H1 (cell line): ENCODE data around the gene MAK. TPM values are rescaled to one million over a fixed set of nuclear protein-coding genes. Genes with fewer than 3 reads are reported as not detected.
"Not testable (repeated sequence)": the region's sequence is repeated elsewhere in the genome, so short reads cannot be mapped to it uniquely, and the experiment has no call there.

ENCODE experiments used
- CTCF ChIA-PET: fragments of 300-600 bp; sonication (Branson Sonifier 250); formaldehyde crosslinking; loops from one replicate; lab custom pipeline; 2021; ENCODE audit not compliant: partially characterized antibody; lab: Charles Lee
- POLR2A ChIA-PET: fragments of 300-600 bp; sonication (Branson Sonifier 250); formaldehyde crosslinking; loops from one replicate; lab custom pipeline; 2021; ENCODE audit warnings: inconsistent platforms; ENCODE audit not compliant: partially characterized antibody; lab: Charles Lee
- DNase-seq, 2 experiments: peaks; one replicate each; pipeline versions ENCODE4 v3.0.0 to v3.0.0-alpha.2; 2010 to 2022; ENCODE audit warnings: low spot score in 2 of 2, low read depth in 1 of 2, mixed read lengths in 1 of 2
- FAIRE-seq: peaks from 2 replicates; lab custom pipeline; 2011; peaks lifted over from hg19 to GRCh38; lab: Jason Lieb, UNC
- H2AFZ ChIP-seq: 2 replicates; pipeline ENCODE4 v1.8.1; 2012; ENCODE audit warnings: low read length, inconsistent platforms
- H2AK5ac ChIP-seq: 2 replicates; pipeline ENCODE4 v1.6.1; 2013; ENCODE audit warnings: low read depth, low read length
- H2BK120ac ChIP-seq: replicated peaks from 2 replicates; pipeline ENCODE3; 2013; ENCODE audit warnings: low read depth, low read length, inconsistent platforms
- H2BK12ac ChIP-seq: 2 replicates; pipeline ENCODE4 v1.6.1; 2013; ENCODE audit warnings: low read depth, low read length
- H2BK15ac ChIP-seq: 2 replicates; pipeline ENCODE4 v1.6.1; 2013; ENCODE audit warnings: low read length
- H2BK20ac ChIP-seq: 2 replicates; pipeline ENCODE4 v1.6.1; 2013; ENCODE audit warnings: low read length
- H2BK5ac ChIP-seq: 2 replicates; pipeline ENCODE4 v1.6.1; 2013; ENCODE audit warnings: low read depth, low read length
- H3K14ac ChIP-seq: 2 replicates; pipeline ENCODE4 v1.6.1; 2013; ENCODE audit warnings: inconsistent platforms; ENCODE audit not compliant: insufficient read length
- H3K18ac ChIP-seq: 2 replicates; pipeline ENCODE4 v1.6.1; 2013; ENCODE audit warnings: low read length; ENCODE audit errors: extremely low read depth
- H3K23ac ChIP-seq: 2 replicates; pipeline ENCODE4 v1.6.1; 2013; ENCODE audit warnings: inconsistent platforms; ENCODE audit not compliant: insufficient read length
- H3K23me2 ChIP-seq: 2 replicates; pipeline ENCODE4 v1.6.1; 2013; ENCODE audit warnings: low read depth, low read length
- H3K27ac ChIP-seq: 2 replicates; pipeline ENCODE4 v1.6.1; 2011; ENCODE audit warnings: low read depth, low read length, inconsistent platforms
- H3K27me3 ChIP-seq, 4 experiments: replicated peaks in 1 of 4; 1 replicate in 1 of 4; 2 replicates in 3 of 4; pipeline versions ENCODE4 v1.6.1 to v1.8.1; 2011 to 2013; ENCODE audit warnings: low read length in 3 of 4, mild to moderate bottlenecking in 3 of 4, inconsistent platforms in 2 of 4, mixed read lengths in 2 of 4, moderate library complexity in 1 of 4; ENCODE audit not compliant: control insufficient read depth in 3 of 4, insufficient read depth in 3 of 4; ENCODE audit errors: extremely low read depth in 1 of 4
- H3K36me3 ChIP-seq, 4 experiments: 2 replicates each; pipeline versions ENCODE4 v1.6.1 to v1.8.1; 2011 to 2013; ENCODE audit warnings: mild to moderate bottlenecking in 4 of 4, low read length in 3 of 4, moderate library complexity in 2 of 4, control low read depth in 1 of 4, inconsistent platforms in 1 of 4; ENCODE audit not compliant: insufficient read depth in 4 of 4, control insufficient read depth in 2 of 4
- H3K4ac ChIP-seq: replicated peaks from 2 replicates; pipeline ENCODE3; 2013; ENCODE audit warnings: low read length, low read depth, mixed read lengths, inconsistent platforms; ENCODE audit not compliant: insufficient read length
- H3K4me1 ChIP-seq, 4 experiments: replicated peaks in 1 of 4; 1 replicate in 1 of 4; 2 replicates in 3 of 4; pipeline versions ENCODE4 v1.6.1 to v1.8.1; 2011 to 2013; ENCODE audit warnings: low read length in 3 of 4, inconsistent platforms in 2 of 4, mixed read lengths in 1 of 4; ENCODE audit not compliant: insufficient read depth in 4 of 4, control insufficient read depth in 3 of 4
- H3K4me2 ChIP-seq, 2 experiments: 2 replicates each; pipeline versions ENCODE4 v1.6.1 to v1.8.1; 2011 to 2013; ENCODE audit warnings: low read depth in 2 of 2, low read length in 2 of 2, control low read depth in 1 of 2, inconsistent platforms in 1 of 2, mild to moderate bottlenecking in 1 of 2; ENCODE audit not compliant: insufficient read depth in 1 of 2
- H3K4me3 ChIP-seq, 4 experiments: fragments of 200-600, 300-600 bp in 1 of 4; sonication (generic), shearing (Covaris generic), sonication (Bioruptor Twin) in 1 of 4; 2 replicates each; pipeline versions ENCODE4 v1.5.1 to v1.8.1; 2011 to 2016; ENCODE audit warnings: low read length in 4 of 4, low read depth in 3 of 4, control low read depth in 2 of 4, inconsistent platforms in 2 of 4, mild to moderate bottlenecking in 2 of 4, mixed read lengths in 1 of 4, moderate library complexity in 1 of 4; ENCODE audit not compliant: insufficient read depth in 2 of 4; ENCODE audit errors: extremely low read depth in 1 of 4
- H3K56ac ChIP-seq: replicated peaks from 2 replicates; pipeline ENCODE3; 2013; ENCODE audit warnings: low read depth, mild to moderate bottlenecking, mixed read lengths, low read length, inconsistent platforms; ENCODE audit not compliant: insufficient read length
- H3K79me1 ChIP-seq: 2 replicates; pipeline ENCODE4 v1.6.1; 2013; ENCODE audit warnings: low read depth, low read length, control low read depth
- H3K79me2 ChIP-seq, 2 experiments: 2 replicates each; pipeline versions ENCODE4 v1.6.1 to v1.8.1; 2012 to 2013; ENCODE audit warnings: low read length in 2 of 2, mild to moderate bottlenecking in 2 of 2, inconsistent platforms in 1 of 2; ENCODE audit not compliant: insufficient read depth in 2 of 2, control insufficient read depth in 1 of 2
- H3K9ac ChIP-seq, 4 experiments: replicated peaks in 1 of 4; 1 replicate in 1 of 4; 2 replicates in 3 of 4; pipeline versions ENCODE4 v1.6.1 to v1.8.1; 2011 to 2013; ENCODE audit warnings: low read depth in 3 of 4, low read length in 3 of 4, control low read depth in 2 of 4, mild to moderate bottlenecking in 2 of 4, moderate library complexity in 2 of 4, inconsistent platforms in 1 of 4; ENCODE audit errors: extremely low read depth in 1 of 4
- H3K9me3 ChIP-seq, 2 experiments: 2 replicates each; pipeline versions ENCODE4 v1.6.1 to v1.8.1; 2012 to 2013; ENCODE audit warnings: mild to moderate bottlenecking in 2 of 2, moderate library complexity in 2 of 2, control low read depth in 1 of 2, inconsistent platforms in 1 of 2, low read depth in 1 of 2, low read length in 1 of 2, mixed read lengths in 1 of 2; ENCODE audit not compliant: insufficient read depth in 2 of 2
- H4K20me1 ChIP-seq, 2 experiments: replicated peaks in 1 of 2; 2 replicates each; pipeline versions ENCODE3 to v1.8.1; 2011 to 2013; ENCODE audit warnings: inconsistent platforms in 2 of 2, low read length in 2 of 2, mild to moderate bottlenecking in 1 of 2; ENCODE audit not compliant: insufficient read depth in 2 of 2, control insufficient read depth in 1 of 2
- H4K5ac ChIP-seq: 2 replicates; pipeline ENCODE4 v1.6.1; 2013; ENCODE audit warnings: low read length, low read depth, mixed read lengths, inconsistent platforms; ENCODE audit not compliant: insufficient read length
- H4K8ac ChIP-seq: 2 replicates; pipeline ENCODE4 v1.8.0; 2013; ENCODE audit warnings: mild to moderate bottlenecking, moderate library complexity, low read length, inconsistent platforms; ENCODE audit not compliant: insufficient read depth; ENCODE audit errors: extremely low read depth
- H4K91ac ChIP-seq: replicated peaks from 2 replicates; pipeline ENCODE3; 2013; ENCODE audit warnings: low read length, mixed read lengths, inconsistent platforms; ENCODE audit not compliant: insufficient read length
- CBX8 ChIP-seq: fragments of 300-800, 300-1000 bp; sonication (generic); IDR thresholded peaks from 2 replicates; pipeline ENCODE4 v1.7.1; 2016; ENCODE audit warnings: low read depth, low read length, borderline replicate concordance
- KDM5A ChIP-seq: fragments of 200-600 bp; IDR thresholded peaks from 2 replicates; pipeline ENCODE4 v1.7.1; 2012; ENCODE audit warnings: mild to moderate bottlenecking, low read length, inconsistent platforms, mixed read lengths
- SAP30 ChIP-seq: fragments of 300-600 bp; sonication (generic); IDR thresholded peaks from 2 replicates; pipeline ENCODE4 v1.7.1; 2012; ENCODE audit warnings: low read length, moderate library complexity, mild to moderate bottlenecking, inconsistent platforms; ENCODE audit not compliant: insufficient read depth, insufficient replicate concordance
- SIX5 ChIP-seq: IDR thresholded peaks from 2 replicates; pipeline ENCODE4 v1.6.1; 2011; ENCODE audit warnings: mild to moderate bottlenecking, low read depth, low read length
- SP1 ChIP-seq: IDR thresholded peaks from 2 replicates; pipeline ENCODE4 v1.6.1; 2011; ENCODE audit warnings: low read depth, low read length
- TAF7 ChIP-seq: optimal IDR thresholded peaks from 2 replicates; pipeline ENCODE3; 2011; ENCODE audit warnings: low read depth, mild to moderate bottlenecking, inconsistent platforms, low read length, moderate library complexity, borderline replicate concordance
- whole genome bisulfite sequencing, 2 experiments: shearing (Covaris generic) in 1 of 2; methylation state at CpG; one replicate each; pipeline versions ENCODE4 v1.1.6 to v1.1.7; 2013 to 2015; ENCODE audit warnings: low lambda C conversion rate in 2 of 2, mixed read lengths in 2 of 2, inconsistent platforms in 1 of 2, low coverage in 1 of 2, missing lambda C conversion rate in 1 of 2; ENCODE audit not compliant: insufficient replicate concordance in 2 of 2, insufficient coverage in 1 of 2, insufficient read length in 1 of 2; ENCODE audit errors: extremely low coverage in 1 of 2, missing lambda C conversion rate in 1 of 2; 5-methylcytosine and 5-hydroxymethylcytosine counted together
- polyA plus RNA-seq, 7 experiments: library from polyadenylated mRNA; depleted of rRNA in 3 of 7; stranded (reverse) in 5 of 7; unstranded in 2 of 7; fragments of >200 nt in 5 of 7; fragments of 200-250 nt in 2 of 7; gene quantifications; 1 replicate in 5 of 7; 2 replicates in 1 of 7; 4 replicates in 1 of 7; pipeline versions ENCODE4 v1.2.1 to v1.2.3, GENCODE V29; 2011 to 2013; ENCODE audit warnings: missing spikeins in 2 of 7, mixed read lengths in 2 of 7
- total RNA-seq: library from RNA; stranded (reverse); fragmentation: NEBNext Ultra II Directional; extraction: Animal tissue kit (Norgen Biotek cat#: 25700); gene quantifications from 2 replicates; pipeline ENCODE4 v1.2.1, GENCODE V29; 2021

Gene MAK
- total and polyA plus RNA-seq, 2 of the 8 experiments (the other 6 are each of a cell fraction or from before 2014, with no cell fraction given): 0.08 to 0.37 TPM

DNA sequence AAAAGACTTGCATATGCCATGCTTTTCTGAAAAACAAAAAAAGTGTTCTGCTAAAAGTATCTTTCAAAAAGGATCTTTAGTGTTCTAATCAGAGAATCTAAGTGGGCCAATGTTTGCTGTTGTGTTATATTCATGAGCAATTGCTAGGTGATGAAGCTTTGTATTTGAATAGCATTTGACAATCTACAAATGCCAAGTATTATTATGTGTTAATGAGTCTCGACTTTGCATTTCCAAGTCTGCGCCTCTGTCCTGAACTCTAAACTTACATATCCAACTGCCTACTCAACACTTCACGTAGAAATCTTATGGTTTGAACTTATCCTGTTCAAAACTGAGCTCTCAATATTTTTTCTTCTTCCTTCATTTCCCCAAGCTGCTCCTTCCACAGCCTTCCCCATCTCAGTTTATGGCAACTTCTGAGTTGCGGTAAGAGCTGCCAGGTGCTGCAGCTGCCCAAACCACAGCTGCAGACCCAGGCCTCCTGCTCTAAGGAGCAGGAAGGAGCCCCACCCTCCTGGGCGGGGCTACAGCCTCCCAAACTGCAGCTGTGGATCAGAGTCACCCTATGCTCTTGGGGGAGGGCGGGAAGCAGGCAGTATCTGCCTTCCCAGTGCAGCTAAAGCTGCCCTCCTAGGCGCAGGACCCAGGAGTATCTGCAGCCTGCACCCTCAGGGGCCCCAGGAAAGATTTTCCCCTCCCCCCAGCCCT lies 16.7 kb upstream of the MAK start (continued):
- no peak for TF ChIP-seq CBX8
- TF ChIP-seq SP1: no peak
- no peak for TF ChIP-seq KDM5A
- no peak for TF ChIP-seq SIX5
- no peak for TF ChIP-seq SAP30
- no peak for TF ChIP-seq TAF7
- TF ChIP-seq, all 59 proteins: peak for 0

DNA sequence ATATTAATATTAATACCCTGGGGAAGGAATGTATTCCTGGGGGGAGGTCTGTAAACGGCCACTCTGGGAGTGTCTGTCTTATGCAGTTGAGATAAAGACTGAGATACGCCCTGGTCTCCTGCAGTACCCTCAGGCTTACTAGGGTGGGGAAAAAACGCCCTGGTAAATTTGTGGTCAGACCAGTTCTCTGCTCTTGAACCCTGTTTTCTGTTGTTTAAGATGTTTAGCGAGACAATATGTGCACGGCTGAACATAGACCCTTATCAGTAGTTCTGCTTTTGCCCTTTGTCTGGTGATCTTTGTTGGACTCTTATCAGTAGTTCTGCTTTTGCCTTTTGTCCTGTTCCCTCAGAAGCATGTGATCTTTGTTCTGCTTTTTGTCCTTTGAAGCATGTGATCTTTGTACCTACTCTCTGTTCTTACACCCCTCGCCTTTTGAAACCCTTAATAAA lies 15.5 kb upstream of the MAK start:
- POLR2A ChIA-PET, H3K36me3 ChIP-seq, H2AK5ac ChIP-seq, H4K5ac ChIP-seq, H3K9me3 ChIP-seq, CTCF ChIA-PET, H3K14ac ChIP-seq, H4K20me1 ChIP-seq, H2BK12ac ChIP-seq, H3K4ac ChIP-seq, H3K9ac ChIP-seq, DNase-seq, H3K56ac ChIP-seq, H3K79me2 ChIP-seq, H4K8ac ChIP-seq, H2BK20ac ChIP-seq, H3K18ac ChIP-seq, H3K4me3 ChIP-seq, H3K23ac ChIP-seq, H3K4me1 ChIP-seq, H4K91ac ChIP-seq, H3K4me2 ChIP-seq, H2BK15ac ChIP-seq, H3K23me2 ChIP-seq, FAIRE-seq, H2AFZ ChIP-seq, H3K79me1 ChIP-seq, H2BK120ac ChIP-seq, H2BK5ac ChIP-seq, H3K27ac ChIP-seq, H3K27me3 ChIP-seq: not testable (repeated sequence)
- 88% methylated on average over 6 of the region's 6 CpGs; no CpG with 5 or more reads in 1 of the 2 experiments for WGBS, 2 experiments
